Measurements from ENCODE around the gene GSC2.

Gene GSC2

GRCh38 chr22:19109198-19110063 lies 40.7 kb downstream of the GSC2 start:
- Mint-ChIP-seq H3K4me3 (peak overlapping the region; percentile 75 to 78), H3K27ac (peak overlapping the region; percentile 76 to 92), H3K9me3 (no peaks in the 10 kb centered on the region), H3K27me3 (no peaks in the 10 kb centered on the region), H3K4me1 (peaks cover 77% of the 10 kb centered on the region)
- peak in 1 of 2 donors; percentile 50 for DNase-seq
- peak; percentile 95 for ATAC-seq

- no peak for DNase-seq
- Mint-ChIP-seq H3K27me3 (no peaks in the 10 kb centered on the region), H3K4me3 (peak overlapping the region; percentile 33 to 75)
These were observed 41.3 kb downstream of the GSC2 start for GRCh38 chr22:19108807-19109197.

GRCh38 chr22:19107730-19108074 lies 42.4 kb downstream of the GSC2 start:
- Mint-ChIP-seq H3K4me3 (no peak overlapping the region), H3K4me1 (peaks cover 70% of the 10 kb centered on the region), H3K27ac (peak overlapping the region in 1 of 2 donors; percentile 92), H3K9me3 (no peaks in the 10 kb centered on the region), H3K27me3 (no peaks in the 10 kb centered on the region)
- no peak for ATAC-seq
- DNase-seq = no peak

More at GRCh38 chr22:19108807-19109197, 41.3 kb downstream of the GSC2 start:
- H3K4me1 Mint-ChIP-seq = peaks cover 74% of the 10 kb centered on the region
- ATAC-seq = no peak
- H3K27ac Mint-ChIP-seq = peak overlapping the region in 1 of 2 donors; percentile 36
- H3K9me3 Mint-ChIP-seq = no peaks in the 10 kb centered on the region

GRCh38 chr22:19106886-19107729 lies 43.0 kb downstream of the GSC2 start:
- DNase-seq (no peak), ATAC-seq (no peak)
- Mint-ChIP-seq H3K27me3 (no peaks in the 10 kb centered on the region), H3K27ac (peak overlapping the region; percentile 41 to 55), H3K9me3 (no peaks in the 10 kb centered on the region), H3K4me1 (peaks cover 66% of the 10 kb centered on the region), H3K4me3 (no peak overlapping the region)

GRCh38 chr22:19105867-19106802 lies 44.0 kb downstream of the GSC2 start:
- Mint-ChIP-seq H3K4me1 (peaks cover 60% of the 10 kb centered on the region), H3K27me3 (no peaks in the 10 kb centered on the region), H3K27ac (no peak overlapping the region), H3K9me3 (no peaks in the 10 kb centered on the region), H3K4me3 (peak overlapping the region in 1 of 2 donors; percentile 46)
- peak in 1 of 2 donors; percentile 54 for DNase-seq
- peak; percentile 73 for ATAC-seq

GRCh38 chr22:19105456-19105855 lies 44.6 kb downstream of the GSC2 start:
- no peak overlapping the region for H3K27ac Mint-ChIP-seq

GRCh38 chr22:19103880-19104821 lies 45.9 kb downstream of the GSC2 start:
- Mint-ChIP-seq H3K27me3 (no peaks in the 10 kb centered on the region), H3K4me3 (no peak overlapping the region), H3K9me3 (no peaks in the 10 kb centered on the region), H3K4me1 (peaks cover 47% of the 10 kb centered on the region), H3K27ac (peak overlapping the region in 1 of 2 donors; percentile 19)
- ATAC-seq (no peak), DNase-seq (no peak)

More at GRCh38 chr22:19105456-19105855, 44.6 kb downstream of the GSC2 start:
- Mint-ChIP-seq H3K9me3 (no peaks in the 10 kb centered on the region), H3K4me1 (peaks cover 54% of the 10 kb centered on the region), H3K27me3 (no peaks in the 10 kb centered on the region), H3K4me3 (no peak overlapping the region)
- DNase-seq = no peak
- no peak for ATAC-seq

GRCh38 chr22:19098157-19098556 lies 51.9 kb downstream of the GSC2 start:
- no peak for ATAC-seq

GRCh38 chr22:19097518-19097917 lies 52.6 kb downstream of the GSC2 start:
- H3K9me3 Mint-ChIP-seq = no peaks in the 10 kb centered on the region
- peaks cover 22% of the 10 kb centered on the region for H3K4me1 Mint-ChIP-seq
- peak overlapping the region in 1 of 2 donors; percentile 81 for H3K27ac Mint-ChIP-seq
- DNase-seq (no peak), ATAC-seq (no peak)
- no peaks in the 10 kb centered on the region for H3K27me3 Mint-ChIP-seq
- no peak overlapping the region for H3K4me3 Mint-ChIP-seq

More at GRCh38 chr22:19098157-19098556, 51.9 kb downstream of the GSC2 start:
- H3K27me3 Mint-ChIP-seq = no peaks in the 10 kb centered on the region
- H3K4me1 Mint-ChIP-seq = peaks cover 22% of the 10 kb centered on the region
- H3K27ac Mint-ChIP-seq = peak overlapping the region in 1 of 2 donors; percentile 13
- DNase-seq = no peak
- H3K9me3 Mint-ChIP-seq = no peaks in the 10 kb centered on the region
- no peak overlapping the region for H3K4me3 Mint-ChIP-seq

All from stimulated activated naive CD8-positive, alpha-beta T cell treated with anti-CD3 and anti-CD28 coated beads, Interleukin-15, amount 100 ng/mL, for 72 hours (primary cell).